HUES48 (cell line): Measurements from ENCODE around the gene ABCG8.

Experiments used
- H3K27ac ChIP-seq: one replicate; pipeline ENCODE4 v1.7.0; 2013; ENCODE audit warnings: low read depth, low read length, inconsistent platforms
- H3K27me3 ChIP-seq: 2 replicates; pipeline ENCODE4 v1.6.1; 2013; ENCODE audit warnings: mild to moderate bottlenecking, low read length; ENCODE audit not compliant: control insufficient read depth, insufficient read depth
- H3K36me3 ChIP-seq: 2 replicates; pipeline ENCODE4 v1.6.1; 2013; ENCODE audit warnings: low read length; ENCODE audit not compliant: control insufficient read depth, insufficient read depth
- H3K4me1 ChIP-seq: 2 replicates; pipeline ENCODE4 v1.6.1; 2013; ENCODE audit warnings: mild to moderate bottlenecking, low read length; ENCODE audit not compliant: control insufficient read depth, insufficient read depth
- H3K4me3 ChIP-seq: 2 replicates; pipeline ENCODE4 v1.5.1; 2013; ENCODE audit warnings: mild to moderate bottlenecking, low read depth, low read length
- H3K9ac ChIP-seq: 2 replicates; pipeline ENCODE4 v1.6.1; 2013; ENCODE audit warnings: mild to moderate bottlenecking, low read depth, low read length, moderate library complexity
- H3K9me3 ChIP-seq: 2 replicates; pipeline ENCODE4 v1.6.1; 2013; ENCODE audit warnings: low read length; ENCODE audit not compliant: control insufficient read depth, insufficient read depth

ABCG8 gene

GRCh38 chr2:43810452-43810851, 28.3 kb upstream of the ABCG8 start:
- Histone ChIP-seq H3K27me3 (no peaks in the 10 kb centered on the region), H3K9me3 (no peaks in the 10 kb centered on the region), H3K4me3 (no peak overlapping the region)

DNA sequence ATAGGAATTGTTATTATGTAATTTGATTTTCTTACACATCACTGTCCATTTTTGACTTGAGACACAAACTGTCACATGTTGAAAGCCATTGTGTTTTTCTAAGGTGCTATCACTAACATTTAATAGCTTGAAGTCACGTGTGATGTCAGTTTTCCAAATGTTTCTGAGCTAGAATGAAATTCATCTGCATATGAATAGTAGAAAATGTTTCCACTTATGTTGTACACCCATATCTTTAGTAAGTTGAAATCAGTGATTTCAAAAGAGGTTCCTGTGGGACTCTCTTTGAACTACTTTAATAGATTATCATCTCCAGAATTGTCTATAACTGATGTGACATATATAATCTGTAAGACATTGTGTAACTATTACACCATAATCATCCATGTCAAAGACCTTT, 27.9 kb upstream of the ABCG8 start:
- H3K4me3 ChIP-seq, result no peak overlapping the region
- no peaks in the 10 kb centered on the region for H3K36me3 ChIP-seq
- no peak overlapping the region for H3K27ac ChIP-seq
- no peaks in the 10 kb centered on the region for H3K4me1 ChIP-seq
- no peaks in the 10 kb centered on the region for H3K27me3 ChIP-seq
- H3K9ac ChIP-seq, result no peak overlapping the region
- no peaks in the 10 kb centered on the region for H3K9me3 ChIP-seq

More at GRCh38 chr2:43810452-43810851, 28.3 kb upstream of the ABCG8 start:
- Histone ChIP-seq H3K36me3 (no peaks in the 10 kb centered on the region), H3K9ac (no peak overlapping the region), H3K27ac (no peak overlapping the region), H3K4me1 (no peaks in the 10 kb centered on the region)

DNA sequence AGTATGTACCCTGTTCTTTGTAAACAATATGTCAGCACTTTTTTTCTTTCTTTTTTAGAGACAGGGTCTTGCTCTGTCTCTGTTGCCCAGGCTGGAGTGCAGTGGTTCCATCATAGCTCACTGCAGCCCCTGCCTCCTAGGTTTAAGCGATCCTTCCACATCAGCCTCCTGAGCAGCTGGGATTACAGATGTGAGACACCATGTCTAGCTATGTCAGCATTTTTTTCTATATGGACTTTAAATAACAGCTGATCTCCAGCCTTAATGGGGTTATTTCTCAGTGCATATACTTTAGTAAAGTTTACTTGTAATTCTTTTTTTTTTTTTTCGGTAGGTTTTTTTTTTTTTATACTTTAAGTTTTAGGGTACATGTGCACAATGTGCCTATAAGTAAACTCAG, 26.8 kb upstream of the ABCG8 start:
- Histone ChIP-seq H3K4me3 (no peak overlapping the region), H3K27me3 (no peaks in the 10 kb centered on the region), H3K9ac (no peak overlapping the region), H3K9me3 (no peaks in the 10 kb centered on the region), H3K27ac (no peak overlapping the region), H3K36me3 (no peaks in the 10 kb centered on the region), H3K4me1 (no peaks in the 10 kb centered on the region)

DNA sequence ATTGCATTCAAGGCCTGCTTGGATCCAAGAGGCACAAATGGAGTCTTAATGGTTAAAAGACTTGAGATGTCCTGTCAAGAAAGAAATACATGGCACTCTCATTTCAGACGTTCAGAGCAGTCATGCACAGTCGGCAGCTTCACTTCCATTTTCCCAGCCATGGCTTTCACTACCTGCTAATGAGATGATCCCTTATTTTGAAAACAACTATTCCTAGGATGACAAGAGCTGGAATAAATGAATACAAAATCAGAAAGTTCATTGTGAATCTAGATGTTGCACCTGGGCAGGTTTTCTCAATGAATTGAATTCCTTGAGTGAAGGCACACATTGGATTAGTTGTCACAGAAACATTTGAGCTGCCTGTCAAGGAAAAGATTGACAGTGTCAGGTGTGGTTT, 25.8 kb upstream of the ABCG8 start:
- Histone ChIP-seq H3K27me3 (no peaks in the 10 kb centered on the region), H3K27ac (no peak overlapping the region), H3K4me1 (no peaks in the 10 kb centered on the region), H3K9me3 (no peaks in the 10 kb centered on the region), H3K9ac (no peak overlapping the region), H3K36me3 (no peaks in the 10 kb centered on the region), H3K4me3 (no peak overlapping the region)

DNA sequence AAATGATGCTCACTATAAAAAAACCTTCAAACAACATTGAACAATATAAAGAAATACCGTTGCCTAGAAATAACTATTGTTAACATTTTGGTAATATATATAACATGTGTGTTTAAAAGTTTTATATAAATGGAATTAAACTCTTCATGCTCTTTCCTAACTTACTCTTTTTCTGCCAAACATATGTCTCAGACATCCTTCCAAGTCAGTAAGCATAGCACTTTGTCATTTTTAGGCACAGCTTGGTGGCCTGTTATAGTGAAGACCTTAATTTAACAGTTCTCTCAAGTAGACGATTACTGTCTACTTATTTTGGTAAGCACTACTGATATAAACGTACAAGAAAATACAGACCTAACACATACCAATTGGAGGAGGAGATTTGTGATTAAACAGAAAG, 24.1 kb upstream of the ABCG8 start:
- Histone ChIP-seq H3K4me1 (no peaks in the 10 kb centered on the region), H3K9ac (no peak overlapping the region), H3K9me3 (no peaks in the 10 kb centered on the region), H3K27me3 (no peaks in the 10 kb centered on the region), H3K4me3 (no peak overlapping the region), H3K36me3 (no peaks in the 10 kb centered on the region), H3K27ac (no peak overlapping the region)

GRCh38 chr2:43818761-43819160, 20.0 kb upstream of the ABCG8 start:
- Histone ChIP-seq H3K9me3 (no peaks in the 10 kb centered on the region), H3K27me3 (no peaks in the 10 kb centered on the region), H3K4me1 (no peaks in the 10 kb centered on the region), H3K27ac (no peak overlapping the region), H3K9ac (no peak overlapping the region), H3K4me3 (no peak overlapping the region), H3K36me3 (no peaks in the 10 kb centered on the region)

GRCh38 chr2:43819491-43820163, 19.1 kb upstream of the ABCG8 start:
- H3K27ac ChIP-seq, result no peak overlapping the region
- H3K9me3 ChIP-seq, result no peaks in the 10 kb centered on the region

GRCh38 chr2:43822839-43823238, 15.9 kb upstream of the ABCG8 start:
- no peak overlapping the region for H3K4me3 ChIP-seq
- H3K4me1 ChIP-seq, result no peaks in the 10 kb centered on the region
- no peaks in the 10 kb centered on the region for H3K9me3 ChIP-seq
- no peak overlapping the region for H3K27ac ChIP-seq
- H3K36me3 ChIP-seq, result no peaks in the 10 kb centered on the region
- no peaks in the 10 kb centered on the region for H3K27me3 ChIP-seq
- H3K9ac ChIP-seq, result no peak overlapping the region

More at GRCh38 chr2:43819491-43820163, 19.1 kb upstream of the ABCG8 start:
- Histone ChIP-seq H3K36me3 (no peaks in the 10 kb centered on the region), H3K9ac (no peak overlapping the region), H3K4me1 (no peaks in the 10 kb centered on the region), H3K4me3 (no peak overlapping the region), H3K27me3 (no peaks in the 10 kb centered on the region)

- Histone ChIP-seq H3K9me3 (no peaks in the 10 kb centered on the region), H3K36me3 (no peaks in the 10 kb centered on the region), H3K27ac (no peak overlapping the region), H3K4me1 (no peaks in the 10 kb centered on the region), H3K27me3 (no peaks in the 10 kb centered on the region), H3K4me3 (no peak overlapping the region), H3K9ac (no peak overlapping the region)
Observed at GRCh38 chr2:43823751-43824150, 15.0 kb upstream of the ABCG8 start.

DNA sequence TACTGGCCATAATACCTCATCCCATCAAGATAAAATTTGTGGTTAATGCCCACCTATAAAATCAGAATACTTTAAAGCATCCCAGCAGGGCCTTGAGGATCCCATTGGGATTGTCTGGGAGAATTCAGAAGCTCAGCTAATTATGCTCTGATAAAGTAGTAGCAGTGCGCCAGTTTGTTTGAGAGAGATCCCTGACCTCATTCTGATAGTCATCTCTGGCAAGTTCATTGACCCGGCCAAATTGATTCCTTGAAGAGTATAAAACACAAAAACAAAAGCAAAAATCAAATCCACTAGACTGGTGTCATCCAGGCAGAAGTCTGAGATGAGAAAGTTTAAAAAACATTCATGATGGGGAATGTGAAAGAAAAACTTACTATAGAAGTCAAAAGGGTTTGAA, 14.3 kb upstream of the ABCG8 start:
- Histone ChIP-seq H3K9ac (no peak overlapping the region), H3K27me3 (no peaks in the 10 kb centered on the region), H3K4me1 (no peaks in the 10 kb centered on the region), H3K4me3 (no peak overlapping the region), H3K27ac (no peak overlapping the region), H3K9me3 (no peaks in the 10 kb centered on the region), H3K36me3 (no peaks in the 10 kb centered on the region)

GRCh38 chr2:43824951-43825493, 13.7 kb upstream of the ABCG8 start:
- Histone ChIP-seq H3K4me3 (no peak overlapping the region), H3K27me3 (no peaks in the 10 kb centered on the region; the same call in 1 of the 2 replicates), H3K36me3 (no peaks in the 10 kb centered on the region), H3K9me3 (no peaks in the 10 kb centered on the region), H3K4me1 (no peaks in the 10 kb centered on the region), H3K27ac (no peak overlapping the region), H3K9ac (no peak overlapping the region)
